ENCODE data around the gene LGMN. TPM values are rescaled to one million over a fixed set of nuclear protein-coding genes. Genes with fewer than 3 reads are reported as not detected.

LGMN gene
- total RNA-seq, 1 donor from 2014 or later = 158 TPM

DNA sequence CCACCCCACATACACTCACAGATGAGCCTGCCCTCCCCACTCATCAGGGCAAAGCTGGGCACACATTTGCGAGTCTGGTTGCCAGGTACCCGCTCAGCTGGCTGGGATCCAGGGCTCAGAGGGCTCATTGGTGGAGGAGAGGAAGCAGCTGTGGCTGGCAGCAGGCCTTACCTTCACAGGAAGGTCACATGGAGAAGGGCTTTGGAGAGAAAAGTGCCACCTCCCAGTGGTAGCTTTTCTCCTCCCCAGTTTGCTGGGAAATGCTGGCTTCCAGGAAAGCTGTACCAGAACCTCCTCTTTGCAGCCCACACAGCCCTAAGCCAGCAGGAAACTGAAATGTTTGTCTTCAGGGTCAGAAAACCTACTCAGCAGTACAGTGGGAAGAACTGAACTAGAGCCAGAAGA, 55.6 kb downstream of the LGMN start:
- H3K36me3 ChIP-seq = peaks cover 13% of the 10 kb centered on the region
- intact Hi-C loops (cut with DNase I) = no loop called here
- H3K4me3 ChIP-seq = no peak overlapping the region
- H3K27ac ChIP-seq = peak overlapping the region; percentile 18
- TF ChIP-seq, protein P1, sequence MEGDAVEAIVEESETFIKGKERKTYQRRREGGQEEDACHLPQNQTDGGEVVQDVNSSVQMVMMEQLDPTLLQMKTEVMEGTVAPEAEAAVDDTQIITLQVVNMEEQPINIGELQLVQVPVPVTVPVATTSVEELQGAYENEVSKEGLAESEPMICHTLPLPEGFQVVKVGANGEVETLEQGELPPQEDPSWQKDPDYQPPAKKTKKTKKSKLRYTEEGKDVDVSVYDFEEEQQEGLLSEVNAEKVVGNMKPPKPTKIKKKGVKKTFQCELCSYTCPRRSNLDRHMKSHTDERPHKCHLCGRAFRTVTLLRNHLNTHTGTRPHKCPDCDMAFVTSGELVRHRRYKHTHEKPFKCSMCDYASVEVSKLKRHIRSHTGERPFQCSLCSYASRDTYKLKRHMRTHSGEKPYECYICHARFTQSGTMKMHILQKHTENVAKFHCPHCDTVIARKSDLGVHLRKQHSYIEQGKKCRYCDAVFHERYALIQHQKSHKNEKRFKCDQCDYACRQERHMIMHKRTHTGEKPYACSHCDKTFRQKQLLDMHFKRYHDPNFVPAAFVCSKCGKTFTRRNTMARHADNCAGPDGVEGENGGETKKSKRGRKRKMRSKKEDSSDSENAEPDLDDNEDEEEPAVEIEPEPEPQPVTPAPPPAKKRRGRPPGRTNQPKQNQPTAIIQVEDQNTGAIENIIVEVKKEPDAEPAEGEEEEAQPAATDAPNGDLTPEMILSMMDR (IDR thresholded peaks at IDR 0.05) = no peak
- H3K4me1 ChIP-seq = peaks cover 18% of the 10 kb centered on the region
- DNase-seq (peak; percentile 79), ATAC-seq (peak; percentile 15 to 49)
- no peaks in the 10 kb centered on the region for H3K9me3 ChIP-seq
- no peaks in the 10 kb centered on the region for H3K27me3 ChIP-seq (ENCODE audit: low read depth)

DNA sequence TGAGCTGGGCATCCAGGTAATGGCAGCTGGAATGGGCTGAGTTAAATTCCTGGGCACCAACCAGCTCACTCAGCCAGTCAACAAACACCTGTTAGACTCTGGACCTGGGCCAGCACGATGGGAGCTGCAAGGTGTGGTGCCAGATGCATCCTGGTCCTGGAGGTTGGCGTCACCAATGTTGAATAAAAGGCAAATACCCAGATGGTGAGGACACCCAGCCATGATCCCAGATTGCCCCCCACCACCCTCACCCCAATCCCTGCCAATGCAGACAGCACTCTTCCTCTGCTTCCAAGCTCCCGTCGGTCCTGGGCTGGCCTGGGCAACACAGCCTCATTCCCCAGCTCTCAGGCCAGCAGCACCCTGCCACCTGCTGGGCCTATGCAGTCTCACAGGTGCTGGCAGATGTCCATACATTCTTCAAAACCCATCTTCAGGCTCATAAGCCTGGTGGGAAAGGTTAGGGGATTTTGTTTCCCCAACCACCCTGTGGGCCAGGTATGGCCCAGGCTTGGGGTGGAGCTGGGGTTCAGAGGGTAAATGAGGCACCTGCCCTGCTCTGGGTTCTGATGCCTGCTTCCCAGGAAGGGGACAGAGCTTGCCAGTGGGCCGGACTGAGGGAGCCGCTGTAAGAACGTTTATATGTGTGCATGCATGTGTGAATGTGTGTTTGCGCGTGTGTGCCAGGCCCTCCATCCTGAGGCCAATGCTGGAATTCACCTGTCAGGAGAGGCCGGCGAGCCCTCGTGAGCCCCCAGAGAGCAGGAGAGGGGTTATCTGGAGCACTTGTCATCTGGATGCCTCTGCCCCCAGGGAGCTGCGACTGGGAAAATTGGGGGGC, 58.0 kb downstream of the LGMN start:
- Histone ChIP-seq H3K4me1 (peaks cover 32% of the 10 kb centered on the region), H3K27me3 (ENCODE audit: low read depth) (no peaks in the 10 kb centered on the region), H3K4me3 (no peak overlapping the region), H3K9me3 (no peaks in the 10 kb centered on the region), H3K27ac (no peak overlapping the region), H3K36me3 (peaks cover 34% of the 10 kb centered on the region)
- TF ChIP-seq, protein P1 (IDR thresholded peaks at IDR 0.05) = peak; percentile 43
- DNase-seq (no peak), ATAC-seq (peak in 1 of 2 donors; percentile 12)
- intact Hi-C loops (cut with DNase I) = no loop called here

DNA sequence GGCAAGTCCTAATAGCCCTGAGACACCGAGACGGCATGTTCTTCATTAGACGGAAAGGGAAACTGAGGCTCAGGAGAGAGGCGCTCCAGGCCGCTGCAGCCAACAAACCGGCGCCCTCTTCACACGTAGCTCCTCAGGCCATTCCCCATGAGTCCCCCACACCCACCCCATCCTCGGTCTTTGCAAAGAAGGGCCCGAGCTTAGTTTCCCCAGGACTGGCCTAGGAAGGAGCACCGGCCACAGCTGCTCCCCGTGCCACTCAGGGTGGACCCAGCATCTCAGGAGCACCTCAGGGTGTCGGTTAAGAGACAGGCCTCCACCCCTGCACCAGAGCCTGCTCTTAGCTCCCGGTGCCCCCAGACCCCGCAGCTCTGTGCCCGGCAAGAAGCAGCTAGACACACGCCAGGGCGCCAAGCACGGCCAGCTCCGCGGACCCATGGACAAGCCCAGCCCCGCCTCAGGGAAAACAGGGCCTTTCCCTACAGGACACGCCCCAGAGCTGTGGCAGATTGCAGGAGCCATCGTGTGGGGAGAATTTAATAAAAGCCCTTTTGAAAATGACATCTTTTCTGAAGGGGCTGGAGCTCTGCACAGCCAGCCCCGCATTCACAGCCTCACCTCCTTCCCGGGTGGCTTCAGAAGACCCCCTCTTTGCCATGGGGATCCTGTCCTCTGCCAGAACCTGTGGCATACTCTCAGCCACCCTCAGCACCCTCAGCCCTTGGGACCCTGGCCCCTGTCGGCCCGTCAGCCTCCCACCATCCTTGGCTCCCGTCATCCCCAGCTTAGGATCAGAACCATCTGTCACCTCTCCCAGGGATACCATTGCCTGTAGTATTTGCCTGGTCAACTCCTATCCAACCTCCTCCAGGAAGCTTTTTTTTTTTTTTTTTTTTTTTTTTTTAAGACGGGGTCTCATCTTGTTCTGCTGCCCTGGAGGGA, 59.7 kb downstream of the LGMN start:
- H3K4me3 ChIP-seq = peak overlapping the region; percentile 54
- no peak overlapping the region for H3K27ac ChIP-seq
- ATAC-seq = no peak
- no peaks in the 10 kb centered on the region for H3K27me3 ChIP-seq (ENCODE audit: low read depth)
- DNase-seq = no peak
- TF ChIP-seq, protein P1 (IDR thresholded peaks at IDR 0.05) = no peak
- intact Hi-C loops (cut with DNase I) = no loop called here
- peaks cover 51% of the 10 kb centered on the region for H3K36me3 ChIP-seq
- no peaks in the 10 kb centered on the region for H3K9me3 ChIP-seq
- H3K4me1 ChIP-seq = peaks cover 30% of the 10 kb centered on the region

DNA sequence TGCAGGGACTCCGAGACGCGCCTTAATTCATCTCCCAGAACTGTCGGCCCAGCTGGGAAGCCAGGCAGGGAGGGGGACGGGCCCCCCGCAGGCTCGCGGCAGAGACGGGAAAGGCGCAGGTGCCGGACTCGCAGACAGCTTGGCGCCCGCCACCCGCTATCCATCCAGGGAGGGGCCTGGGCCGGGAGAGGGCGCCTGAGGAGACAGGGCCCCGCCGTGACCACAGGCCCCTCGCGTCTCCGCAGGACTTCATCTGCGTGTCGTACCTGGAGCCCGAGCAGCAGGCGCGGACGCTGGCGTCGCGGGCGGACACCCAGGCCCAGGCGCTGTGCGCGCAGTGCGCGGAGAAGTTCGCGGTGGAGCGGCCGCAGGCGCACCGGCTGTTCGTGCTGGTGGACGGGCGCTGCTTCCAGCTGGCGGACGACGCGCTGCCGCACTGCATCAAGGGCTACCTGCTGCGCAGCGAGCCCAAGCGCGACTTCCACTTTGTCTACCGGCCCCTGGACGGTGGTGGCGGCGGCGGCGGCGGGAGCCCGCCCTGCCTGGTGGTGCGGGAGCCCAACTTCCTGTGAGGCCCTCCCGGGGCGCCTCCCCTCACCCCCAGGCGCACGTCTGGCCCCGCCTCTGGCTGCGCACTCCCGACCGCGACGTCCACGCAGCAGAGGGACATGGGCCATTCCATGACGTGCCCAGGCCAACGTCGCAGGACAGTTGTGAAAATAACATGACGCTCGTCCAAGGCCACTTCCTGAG, 60.6 kb downstream of the LGMN start:
- Histone ChIP-seq H3K4me3 (peak overlapping the region; percentile 54), H3K27me3 (ENCODE audit: low read depth) (no peaks in the 10 kb centered on the region), H3K27ac (peak overlapping the region; percentile 58), H3K36me3 (peaks cover 57% of the 10 kb centered on the region), H3K9me3 (no peaks in the 10 kb centered on the region), H3K4me1 (peaks cover 22% of the 10 kb centered on the region)
- DNase-seq (peak; percentile 64), ATAC-seq (peak; percentile 64 to 65)
- TF ChIP-seq, protein P1 (IDR thresholded peaks at IDR 0.05) = no peak
- intact Hi-C loops (cut with DNase I) = no loop called here

DNA sequence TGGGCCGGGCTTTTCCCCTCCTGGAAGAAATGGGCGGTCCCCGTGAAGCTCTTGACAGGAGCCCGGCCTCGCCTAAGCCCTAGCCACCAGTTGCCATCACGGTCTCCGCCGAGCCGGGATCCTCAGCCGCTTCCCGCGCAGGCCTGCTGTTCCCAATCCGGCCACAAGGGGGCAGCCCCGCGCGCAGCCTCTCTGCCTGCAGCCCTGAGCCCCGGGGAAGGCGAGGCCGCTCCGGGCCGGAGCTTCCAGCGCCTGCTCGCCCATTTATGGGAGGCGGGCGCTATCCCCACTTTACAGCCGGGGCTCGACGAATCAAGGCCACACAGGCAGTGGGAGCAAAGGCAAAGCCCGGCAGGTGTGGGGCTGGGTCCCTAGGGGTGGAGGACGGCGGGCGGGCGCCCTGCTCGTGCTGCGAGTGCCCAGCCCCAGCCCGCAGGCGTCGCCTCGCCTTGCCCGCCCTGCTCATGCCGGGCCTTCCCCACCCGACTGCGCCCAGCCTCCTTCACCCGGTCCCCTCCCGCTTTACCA, 61.5 kb downstream of the LGMN start:
- Histone ChIP-seq H3K27ac (no peak overlapping the region), H3K4me1 (peaks cover 15% of the 10 kb centered on the region), H3K36me3 (peaks cover 66% of the 10 kb centered on the region), H3K27me3 (ENCODE audit: low read depth) (no peaks in the 10 kb centered on the region), H3K9me3 (no peaks in the 10 kb centered on the region), H3K4me3 (peak overlapping the region; percentile 54)
- intact Hi-C loops (cut with DNase I) = no loop called here
- DNase-seq = peak; percentile 84
- TF ChIP-seq, protein P1 (IDR thresholded peaks at IDR 0.05) = peak; percentile 99
- peak; percentile 90 to 91 for ATAC-seq

Measured in lower lobe of right lung (tissue), 2 donors.